Neuronal stem cell (in vitro differentiated cells): ENCODE results near the gene ZNF441.

Source experiments
- DNase-seq: peaks from one replicate; pipeline ENCODE4 v3.0.0-alpha.2; 2013; ENCODE audit warnings: low spot score
- H2AFZ ChIP-seq: one replicate; pipeline ENCODE4 v1.6.1; 2013; ENCODE audit warnings: mild to moderate bottlenecking, low read length, inconsistent platforms
- H2AK5ac ChIP-seq: 2 replicates; pipeline ENCODE4 v1.6.1; 2013; ENCODE audit warnings: low read depth, mild to moderate bottlenecking, inconsistent platforms, low read length, moderate library complexity, mixed read lengths
- H2BK120ac ChIP-seq: 2 replicates; pipeline ENCODE4 v1.6.1; 2013; ENCODE audit warnings: low read depth, mild to moderate bottlenecking, inconsistent platforms, low read length, moderate library complexity, mixed read lengths
- H2BK12ac ChIP-seq: one replicate; pipeline ENCODE4 v1.6.1; 2013; ENCODE audit warnings: low read length, inconsistent platforms
- H2BK15ac ChIP-seq: 2 replicates; pipeline ENCODE4 v1.6.1; 2013; ENCODE audit warnings: mild to moderate bottlenecking, low read length, inconsistent platforms, mixed read lengths
- H2BK5ac ChIP-seq: one replicate; pipeline ENCODE4 v1.6.1; 2013; ENCODE audit warnings: inconsistent platforms, mild to moderate bottlenecking, low read length, moderate library complexity
- H3K14ac ChIP-seq: one replicate; pipeline ENCODE4 v1.6.1; 2013; ENCODE audit warnings: low read length, inconsistent platforms
- H3K18ac ChIP-seq: 2 replicates; pipeline ENCODE4 v1.6.1; 2013; ENCODE audit warnings: low read length, inconsistent platforms
- H3K23ac ChIP-seq: 2 replicates; pipeline ENCODE4 v1.6.1; 2013; ENCODE audit warnings: low read depth, mild to moderate bottlenecking, mixed read lengths, low read length, inconsistent platforms; ENCODE audit not compliant: poor library complexity
- H3K27ac ChIP-seq: replicated peaks from 3 replicates; pipeline ENCODE4 v1.5.1; 2013; ENCODE audit warnings: low read length, inconsistent platforms
- H3K27me3 ChIP-seq, 3 experiments: 2 replicates each; pipeline ENCODE4 v1.6.1; 2013; ENCODE audit warnings: low read length in 3 of 3, mild to moderate bottlenecking in 2 of 3, inconsistent platforms in 1 of 3, low read depth in 1 of 3, mixed read lengths in 1 of 3, moderate library complexity in 1 of 3; ENCODE audit not compliant: control insufficient read depth in 3 of 3, insufficient read depth in 3 of 3
- H3K36me3 ChIP-seq, 2 donors: replicated peaks in 1 of 2; 2 replicates each; pipeline ENCODE4 v1.6.1; 2013; ENCODE audit warnings: low read length in 2 of 2; ENCODE audit not compliant: control insufficient read depth in 2 of 2, insufficient read depth in 2 of 2
- H3K4ac ChIP-seq: 2 replicates; pipeline ENCODE4 v1.6.1; 2013; ENCODE audit warnings: inconsistent platforms, mild to moderate bottlenecking, low read length, moderate library complexity
- H3K4me1 ChIP-seq, 2 donors: 1 replicate in 1 of 2; 2 replicates in 1 of 2; pipeline ENCODE4 v1.6.1; 2013; ENCODE audit warnings: low read length in 2 of 2, low read depth in 1 of 2; ENCODE audit not compliant: control insufficient read depth in 2 of 2, insufficient read depth in 1 of 2
- H3K4me2 ChIP-seq: one replicate; pipeline ENCODE4 v1.6.1; 2013; ENCODE audit warnings: mild to moderate bottlenecking, low read length, inconsistent platforms; ENCODE audit not compliant: insufficient read depth, poor library complexity, severe bottlenecking
- H3K4me3 ChIP-seq, 2 donors: 2 replicates each; pipeline ENCODE4 v1.5.1; 2013; ENCODE audit warnings: low read length in 2 of 2, mild to moderate bottlenecking in 2 of 2, inconsistent platforms in 1 of 2, moderate library complexity in 1 of 2
- H3K79me1 ChIP-seq: one replicate; pipeline ENCODE4 v1.6.1; 2013; ENCODE audit warnings: low read depth, mild to moderate bottlenecking, inconsistent platforms, low read length, moderate library complexity
- H3K9ac ChIP-seq: one replicate; pipeline ENCODE4 v1.6.1; 2013; ENCODE audit warnings: mild to moderate bottlenecking, low read depth, low read length, inconsistent platforms; ENCODE audit not compliant: poor library complexity
- H3K9me3 ChIP-seq, 2 donors: replicated peaks in 1 of 2; 2 replicates each; pipeline versions ENCODE3 to v1.6.1; 2013; ENCODE audit warnings: low read length in 2 of 2, mild to moderate bottlenecking in 2 of 2, inconsistent platforms in 1 of 2, low read depth in 1 of 2, mixed read lengths in 1 of 2, moderate library complexity in 1 of 2; ENCODE audit not compliant: control insufficient read depth in 2 of 2, insufficient read depth in 1 of 2
- H4K8ac ChIP-seq: one replicate; pipeline ENCODE4 v1.6.1; 2013; ENCODE audit warnings: low read depth, mild to moderate bottlenecking, inconsistent platforms, low read length, moderate library complexity
- H4K91ac ChIP-seq: one replicate; pipeline ENCODE4 v1.6.1; 2013; ENCODE audit warnings: low read length, low read depth, mild to moderate bottlenecking, inconsistent platforms; ENCODE audit not compliant: poor library complexity
- WGBS, 2 donors: extraction: QIAGEN DNeasy Blood & Tissue Kit; methylation state at CpG; one replicate each; pipeline ENCODE4 v1.1.7; 2013; ENCODE audit warnings: missing lambda C conversion rate in 2 of 2, mixed read lengths in 1 of 2; ENCODE audit not compliant: insufficient read length in 2 of 2, insufficient replicate concordance in 1 of 2; ENCODE audit errors: extremely low coverage in 2 of 2; 5-methylcytosine and 5-hydroxymethylcytosine counted together

The ZNF441 gene

GRCh38 chr19:11797491-11797890, 30.7 kb downstream of the ZNF441 start:
- WGBS, 2 donors = no CpG with 5 or more reads among the region's 8 CpGs
- H4K8ac ChIP-seq = no peak overlapping the region
- peak overlapping the region; percentile 71 for H3K27ac ChIP-seq

GRCh38 chr19:11798391-11799330, 31.9 kb downstream of the ZNF441 start, which contains the start of gene ZNF491:
ZNF491 (plus strand) TSS chr19:11798523; CDS start chr19:11805954, 7,431 bp downstream.
- H3K36me3 ChIP-seq = no peaks in the 10 kb centered on the region
- no CpG with 5 or more reads among the region's 56 CpGs for WGBS, 2 donors
- no peak within 1 kb of the TSS for H2BK120ac ChIP-seq

More at GRCh38 chr19:11797491-11797890, 30.7 kb downstream of the ZNF441 start:
- Histone ChIP-seq H3K4me3 (peak overlapping the region; percentile 27 to 81), H2AK5ac (no peak overlapping the region), H3K79me1 (no peaks in the 10 kb centered on the region), H2BK5ac (no peak overlapping the region), H3K4me1 (peaks cover 6 to 8% of the 10 kb centered on the region in 2 donors), H3K27me3 (no peaks in the 10 kb centered on the region), H4K91ac (no peak overlapping the region), H3K36me3 (no peaks in the 10 kb centered on the region), H2BK120ac (no peak overlapping the region), H3K9me3 (peaks cover 3 to 13% of the 10 kb centered on the region in 2 donors), H2AFZ (peak overlapping the region; percentile 97), H2BK12ac (no peak overlapping the region), H3K14ac (no peak overlapping the region), H3K4me2 (no peak overlapping the region), H3K9ac (no peak overlapping the region), H3K4ac (no peak overlapping the region), H2BK15ac (no peak overlapping the region), H3K23ac (no peak overlapping the region), H3K18ac (peak overlapping the region; percentile 2)
- DNase-seq = peak; percentile 72

GRCh38 chr19:11806354-11807098, 39.7 kb downstream of the ZNF441 start:
- Histone ChIP-seq H3K27ac (no peak overlapping the region), H3K4me3 (no peak overlapping the region), H2AFZ (no peak overlapping the region), H2BK120ac (no peak overlapping the region), H3K23ac (no peak overlapping the region), H3K4me1 (no peaks in the 10 kb centered on the region), H3K4me2 (no peak overlapping the region), H3K18ac (no peak overlapping the region), H3K9ac (no peak overlapping the region), H2BK15ac (no peak overlapping the region), H3K14ac (no peak overlapping the region), H3K4ac (no peak overlapping the region), H2AK5ac (no peak overlapping the region), H3K9me3 (peaks cover 31 to 73% of the 10 kb centered on the region in 2 donors), H2BK12ac (no peak overlapping the region), H3K79me1 (no peaks in the 10 kb centered on the region), H4K8ac (no peak overlapping the region), H3K27me3 (no peaks in the 10 kb centered on the region), H2BK5ac (no peak overlapping the region), H4K91ac (no peak overlapping the region), H3K36me3 (peaks cover 11 to 44% of the 10 kb centered on the region in 2 donors)
- DNase-seq = no peak
- no CpG with 5 or more reads among the region's 11 CpGs for WGBS, 2 donors

More at GRCh38 chr19:11798391-11799330, 31.9 kb downstream of the ZNF441 start, which contains the start of gene ZNF491:
- Histone ChIP-seq H3K27me3 (no peaks in the 10 kb centered on the region), H4K8ac (no peak within 1 kb of the TSS), H2BK12ac (no peak within 1 kb of the TSS), H4K91ac (no peak within 1 kb of the TSS), H3K4me2 (peak within 1 kb of the TSS; percentile 54), H3K23ac (no peak within 1 kb of the TSS), H3K9ac (peak within 1 kb of the TSS; percentile 71), H2AFZ (peak within 1 kb of the TSS; percentile 97), H3K27ac (peak within 1 kb of the TSS; percentile 90), H3K4me1 (peaks cover 6 to 8% of the 10 kb centered on the region in 2 donors), H3K18ac (peak within 1 kb of the TSS; percentile 80), H3K4me3 (peak within 1 kb of the TSS; percentile 81 to 86), H3K79me1 (no peaks in the 10 kb centered on the region), H3K4ac (no peak within 1 kb of the TSS), H3K14ac (no peak within 1 kb of the TSS), H2AK5ac (no peak within 1 kb of the TSS), H3K9me3 (peaks cover 7 to 21% of the 10 kb centered on the region in 2 donors), H2BK15ac (no peak within 1 kb of the TSS), H2BK5ac (peak within 1 kb of the TSS; percentile 46)
- DNase-seq = peak; percentile 93

- H3K27ac ChIP-seq = no peak overlapping the region
- H2BK12ac ChIP-seq = no peak overlapping the region
- no peak for DNase-seq
- H3K36me3 ChIP-seq = peaks cover 11 to 44% of the 10 kb centered on the region in 2 donors
- H2BK5ac ChIP-seq = no peak overlapping the region
- no peak overlapping the region for H3K23ac ChIP-seq
- no peaks in the 10 kb centered on the region for H3K79me1 ChIP-seq
- H3K4me2 ChIP-seq = no peak overlapping the region
- no peaks in the 10 kb centered on the region for H3K4me1 ChIP-seq
- no peak overlapping the region for H2BK15ac ChIP-seq
- H3K9me3 ChIP-seq = peaks cover 31 to 68% of the 10 kb centered on the region in 2 donors
- no peak overlapping the region for H3K4me3 ChIP-seq
- no peak overlapping the region for H2AK5ac ChIP-seq
- no peak overlapping the region for H4K8ac ChIP-seq
- no peak overlapping the region for H3K14ac ChIP-seq
- no peak overlapping the region for H2AFZ ChIP-seq
- H2BK120ac ChIP-seq = no peak overlapping the region
- no peak overlapping the region for H4K91ac ChIP-seq
- WGBS, 2 donors = no CpG with 5 or more reads among the region's 2 CpGs
- H3K18ac ChIP-seq = no peak overlapping the region
- no peaks in the 10 kb centered on the region for H3K27me3 ChIP-seq
- H3K9ac ChIP-seq = no peak overlapping the region
- H3K4ac ChIP-seq = no peak overlapping the region
Observed at GRCh38 chr19:11807099-11807380, 40.2 kb downstream of the ZNF441 start.
